Effector memory CD8-positive, alpha-beta T cell (primary cell): ENCODE results near the gene CNIH4.
A peak's percentile ranks its signal among the peaks of the same experiment; 100 is the strongest.
"Not testable (repeated sequence)": the region's sequence is repeated elsewhere in the genome, so short reads cannot be mapped to it uniquely, and the experiment has no call there.

ENCODE experiments used
- ATAC-seq: fragments of 150-1000 bp; cut with Tn5 transposase; replicated peaks from 2 replicates; pipeline ENCODE4 v1.10.0; 2021; ENCODE audit warnings: mild to moderate bottlenecking, moderate library complexity
- DNase-seq, 3 experiments: peaks; one replicate each; pipeline ENCODE4 v3.0.0; 2021
- H3K27ac Mint-ChIP-seq, 2 donors: one replicate each; pipeline ENCODE4 v1.8.0; 2022; ENCODE audit warnings: mild to moderate bottlenecking in 2 of 2, mixed read lengths in 2 of 2, moderate library complexity in 2 of 2
- H3K27me3 Mint-ChIP-seq, 2 donors: one replicate each; pipeline ENCODE4 v1.8.0; 2022; ENCODE audit warnings: mixed read lengths in 2 of 2
- H3K36me3 Mint-ChIP-seq: one replicate; pipeline ENCODE4 v1.8.0; 2022; ENCODE audit warnings: mild to moderate bottlenecking, moderate library complexity, mixed read lengths; ENCODE audit not compliant: insufficient read depth
- H3K4me1 Mint-ChIP-seq, 2 donors: one replicate each; pipeline ENCODE4 v1.8.0; 2022; ENCODE audit warnings: low read depth in 2 of 2, mixed read lengths in 2 of 2
- H3K4me3 Mint-ChIP-seq, 2 donors: one replicate each; pipeline ENCODE4 v1.8.0; 2022; ENCODE audit warnings: mild to moderate bottlenecking in 2 of 2, mixed read lengths in 2 of 2, moderate library complexity in 2 of 2
- H3K9me3 Mint-ChIP-seq, 2 donors: one replicate each; pipeline ENCODE4 v1.8.0; 2022; ENCODE audit warnings: mixed read lengths in 2 of 2

Gene CNIH4

DNA sequence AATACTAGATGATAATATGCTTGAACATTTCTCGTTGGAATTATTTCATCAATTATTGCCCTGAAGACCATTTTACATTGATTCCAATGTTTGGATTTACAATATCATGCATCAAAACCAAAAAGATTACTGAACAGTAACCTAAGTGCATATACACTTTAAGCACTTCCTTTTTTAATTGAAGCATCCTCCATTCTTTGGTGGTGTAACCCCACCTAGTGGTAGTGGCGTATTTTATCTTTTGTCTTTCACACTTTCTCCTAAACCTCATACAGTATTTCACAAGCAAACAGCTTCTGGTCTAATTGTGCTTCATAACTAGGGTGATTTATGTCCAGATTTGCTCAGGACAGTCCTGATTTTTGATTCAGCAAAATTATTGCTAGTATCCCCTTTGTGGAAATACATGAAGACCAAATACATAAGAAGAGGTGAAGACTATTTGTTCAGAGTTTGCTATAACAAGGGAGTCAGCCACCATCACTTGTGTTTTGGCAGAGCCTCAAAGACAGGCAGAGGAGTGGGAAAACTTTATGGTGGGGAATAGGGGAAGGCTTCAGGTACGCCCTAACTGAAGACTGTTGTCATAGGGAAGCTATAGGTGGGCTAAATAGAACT, 23.3 kb upstream of the CNIH4 start:
- Mint-ChIP-seq H3K27me3 (no peaks in the 10 kb centered on the region), H3K4me1 (peaks cover 19 to 24% of the 10 kb centered on the region in 2 donors), H3K36me3 (peaks cover 18% of the 10 kb centered on the region), H3K27ac (peak overlapping the region in 1 of 2 donors; percentile 44), H3K9me3 (no peaks in the 10 kb centered on the region), H3K4me3 (no peak overlapping the region)
- ATAC-seq (peak; percentile 42), DNase-seq (peak; percentile 18 to 32 (median 22))

- H3K27ac Mint-ChIP-seq = peak overlapping the region in 1 of 2 donors; percentile 44
- H3K9me3 Mint-ChIP-seq = no peaks in the 10 kb centered on the region
These were observed 22.5 kb upstream of the CNIH4 start for GRCh38 chr1:224333939-224334786.

DNA sequence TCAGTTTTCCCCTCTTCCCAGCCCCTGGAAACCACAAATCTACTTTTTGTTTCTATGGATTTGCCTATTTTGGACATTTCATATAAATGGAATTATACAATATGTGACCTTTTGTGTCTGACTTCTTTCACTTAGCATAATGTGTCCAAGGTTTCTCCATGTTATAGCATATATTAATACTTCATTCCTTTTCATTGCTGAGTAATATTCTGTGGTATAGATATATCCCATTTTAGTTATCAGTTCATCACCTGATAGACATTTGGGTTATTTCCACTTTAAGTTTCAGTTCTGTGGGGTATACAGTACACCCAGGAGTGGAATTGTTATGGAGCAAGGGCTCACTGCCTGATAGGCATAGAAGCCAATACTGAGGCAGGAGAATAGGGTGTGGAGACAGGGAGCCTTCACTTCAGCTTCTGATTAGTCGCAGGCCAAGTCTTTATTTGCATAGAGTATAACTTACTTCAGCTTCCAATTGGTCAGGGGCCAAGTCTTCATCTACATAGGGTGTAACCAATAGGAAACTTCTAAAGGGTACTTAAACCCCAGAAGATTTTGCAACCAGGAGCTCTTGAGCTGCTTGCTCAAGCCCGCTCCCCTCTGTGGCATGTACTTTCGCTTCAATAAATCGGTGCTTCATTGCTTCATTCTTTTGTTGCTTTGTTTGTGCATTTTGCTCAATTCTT, 18.4 kb upstream of the CNIH4 start:
- DNase-seq (no peak), ATAC-seq (no peak)
- H3K27me3 Mint-ChIP-seq = no peaks in the 10 kb centered on the region
- H3K36me3 Mint-ChIP-seq = peaks cover 1% of the 10 kb centered on the region
- no peak overlapping the region for H3K4me3 Mint-ChIP-seq
- peaks cover 4 to 7% of the 10 kb centered on the region in 2 donors for H3K4me1 Mint-ChIP-seq
- no peaks in the 10 kb centered on the region for H3K9me3 Mint-ChIP-seq
- no peak overlapping the region for H3K27ac Mint-ChIP-seq

More at GRCh38 chr1:224333939-224334786, 22.5 kb upstream of the CNIH4 start:
- Mint-ChIP-seq H3K27me3 (no peaks in the 10 kb centered on the region), H3K4me1 (peaks cover 12 to 21% of the 10 kb centered on the region in 2 donors), H3K36me3 (peaks cover 18% of the 10 kb centered on the region), H3K4me3 (no peak overlapping the region)
- ATAC-seq (no peak), DNase-seq (no peak)

DNA sequence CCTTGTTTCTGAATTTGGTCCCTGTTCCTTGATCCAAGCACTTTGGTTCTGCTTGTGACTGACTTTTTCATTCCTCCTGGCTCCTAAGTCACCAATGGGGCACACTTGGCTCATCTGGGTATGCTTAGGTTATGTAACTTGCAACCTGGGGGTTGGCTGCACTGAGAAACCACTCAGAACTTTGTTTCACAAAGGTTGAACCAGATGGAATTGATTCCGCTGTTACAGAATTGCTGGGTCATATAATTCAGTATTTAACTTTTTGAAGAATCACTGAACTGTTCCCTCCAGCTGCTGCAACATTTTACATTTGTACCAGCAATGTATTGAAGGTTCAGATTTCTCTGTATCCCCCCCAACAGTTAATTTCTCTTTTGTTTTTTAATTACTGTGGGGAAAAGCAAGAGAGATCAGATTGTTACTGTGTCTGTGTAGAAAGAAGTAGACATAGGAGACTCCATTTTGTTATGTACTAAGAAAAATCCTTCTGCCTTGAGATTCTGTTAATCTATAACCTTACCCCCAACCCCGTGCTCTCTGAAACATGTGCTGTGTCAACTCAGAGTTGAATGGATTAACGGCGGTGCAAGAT, 17.1 kb upstream of the CNIH4 start:
- DNase-seq = no peak
- Mint-ChIP-seq H3K36me3 (peaks cover 4% of the 10 kb centered on the region), H3K27ac (no peak overlapping the region), H3K4me1 (peaks cover 4% of the 10 kb centered on the region in 2 donors), H3K9me3 (no peaks in the 10 kb centered on the region), H3K4me3 (no peak overlapping the region), H3K27me3 (no peaks in the 10 kb centered on the region)
- no peak for ATAC-seq

GRCh38 chr1:224340453-224341384, 16.0 kb upstream of the CNIH4 start:
- peak overlapping the region in 1 of 2 donors; percentile 28 for H3K27ac Mint-ChIP-seq
- not testable (repeated sequence) for H3K9me3 Mint-ChIP-seq, H3K4me1 Mint-ChIP-seq, H3K36me3 Mint-ChIP-seq, H3K27me3 Mint-ChIP-seq
- peak overlapping the region; percentile 66 to 72 for H3K4me3 Mint-ChIP-seq
- peak in 2 of 3 experiments; percentile 9 to 16 for DNase-seq
- ATAC-seq = peak; percentile 78

DNA sequence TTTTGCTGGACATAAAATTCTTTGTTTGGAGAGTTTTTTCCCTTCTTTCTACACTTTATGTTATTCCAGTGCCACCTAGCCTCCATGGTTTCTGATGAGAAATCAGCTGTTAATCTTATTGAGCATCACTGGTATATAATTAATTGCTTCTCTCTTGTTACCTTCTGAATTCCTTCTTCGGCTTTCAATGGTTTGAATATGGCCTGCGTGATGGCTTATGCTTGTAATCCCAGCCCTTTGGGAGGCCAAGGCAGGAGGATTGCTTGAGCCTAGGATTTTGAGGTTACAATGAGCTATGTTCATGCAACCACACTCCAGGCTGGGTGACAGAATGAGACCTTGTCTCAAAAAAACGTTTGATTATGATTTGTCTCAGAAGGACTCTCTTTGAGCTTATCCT, 13.0 kb upstream of the CNIH4 start:
- Mint-ChIP-seq H3K4me3 (no peak overlapping the region), H3K36me3 (peaks cover 7% of the 10 kb centered on the region), H3K27ac (no peak overlapping the region), H3K9me3 (no peaks in the 10 kb centered on the region), H3K4me1 (peaks cover 4% of the 10 kb centered on the region in 2 donors), H3K27me3 (no peaks in the 10 kb centered on the region)
- no peak for ATAC-seq
- DNase-seq = no peak

GRCh38 chr1:224348137-224348536, 8.5 kb upstream of the CNIH4 start:
- peaks cover 7% of the 10 kb centered on the region for H3K36me3 Mint-ChIP-seq
- ATAC-seq (no peak), DNase-seq (no peak)
- no peak overlapping the region for H3K4me3 Mint-ChIP-seq
- H3K9me3 Mint-ChIP-seq = no peaks in the 10 kb centered on the region
- no peaks in the 10 kb centered on the region for H3K4me1 Mint-ChIP-seq
- H3K27me3 Mint-ChIP-seq = no peaks in the 10 kb centered on the region
- H3K27ac Mint-ChIP-seq = no peak overlapping the region

- not testable (repeated sequence) for ATAC-seq, H3K9me3 Mint-ChIP-seq, H3K36me3 Mint-ChIP-seq, H3K27ac Mint-ChIP-seq, H3K4me1 Mint-ChIP-seq, H3K27me3 Mint-ChIP-seq, H3K4me3 Mint-ChIP-seq, DNase-seq
These were observed 7.0 kb upstream of the CNIH4 start for GRCh38 chr1:224349716-224350115.

- H3K27me3 Mint-ChIP-seq, H3K9me3 Mint-ChIP-seq, H3K36me3 Mint-ChIP-seq, DNase-seq, ATAC-seq, H3K27ac Mint-ChIP-seq, H3K4me1 Mint-ChIP-seq, H3K4me3 Mint-ChIP-seq: not testable (repeated sequence)
These were observed 4.1 kb upstream of the CNIH4 start for GRCh38 chr1:224352436-224353085.

GRCh38 chr1:224353975-224354925, 2.4 kb upstream of the CNIH4 start:
- Mint-ChIP-seq H3K27me3 (no peaks in the 10 kb centered on the region), H3K27ac (no peak overlapping the region), H3K9me3 (no peaks in the 10 kb centered on the region), H3K4me3 (no peak overlapping the region), H3K4me1 (peaks cover 20 to 25% of the 10 kb centered on the region in 2 donors), H3K36me3 (peaks cover 12% of the 10 kb centered on the region)
- ATAC-seq (no peak), DNase-seq (no peak)

DNA sequence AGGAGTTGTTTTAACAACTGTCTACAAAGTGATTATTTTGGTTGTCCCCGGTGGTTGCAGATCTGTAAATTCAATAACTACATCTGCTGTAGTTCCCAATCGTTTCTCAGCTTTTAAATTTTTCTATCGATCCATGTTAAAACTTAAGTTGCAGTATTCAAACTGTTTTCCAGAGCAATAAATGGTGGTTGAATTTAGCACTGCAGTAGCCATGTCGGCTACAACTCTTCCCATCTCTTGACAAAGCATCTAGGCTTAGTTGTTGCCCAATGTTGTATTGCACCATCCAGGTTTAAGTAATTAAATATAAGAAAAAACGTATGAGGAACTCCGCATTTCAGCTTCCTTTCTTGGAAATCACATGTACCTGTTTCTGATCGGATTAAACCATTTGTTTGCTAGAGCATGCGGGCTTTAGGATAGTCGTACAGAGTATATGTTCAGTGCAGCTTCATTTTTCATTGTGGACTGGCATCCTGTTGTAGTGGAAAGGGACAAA, 996 bp downstream of the CNIH4 start:
- peak overlapping the region; percentile 89 to 90 for H3K27ac Mint-ChIP-seq
- H3K36me3 Mint-ChIP-seq = peaks cover 19% of the 10 kb centered on the region
- ATAC-seq = no peak
- H3K27me3 Mint-ChIP-seq = no peaks in the 10 kb centered on the region
- no peak for DNase-seq
- no peaks in the 10 kb centered on the region for H3K9me3 Mint-ChIP-seq
- peaks cover 27 to 39% of the 10 kb centered on the region in 2 donors for H3K4me1 Mint-ChIP-seq
- H3K4me3 Mint-ChIP-seq = peak overlapping the region; percentile 98
